GM21360 (cell line): ENCODE results near the gene ZDHHC8.

Experiments
- ATAC-seq: cut with Tn5 transposase; IDR thresholded peaks from one replicate; pipeline ENCODE4 v1.9.1; 2021; ENCODE audit warnings: mild to moderate bottlenecking, moderate library complexity; ENCODE audit not compliant: unreplicated experiment

Gene ZDHHC8

DNA sequence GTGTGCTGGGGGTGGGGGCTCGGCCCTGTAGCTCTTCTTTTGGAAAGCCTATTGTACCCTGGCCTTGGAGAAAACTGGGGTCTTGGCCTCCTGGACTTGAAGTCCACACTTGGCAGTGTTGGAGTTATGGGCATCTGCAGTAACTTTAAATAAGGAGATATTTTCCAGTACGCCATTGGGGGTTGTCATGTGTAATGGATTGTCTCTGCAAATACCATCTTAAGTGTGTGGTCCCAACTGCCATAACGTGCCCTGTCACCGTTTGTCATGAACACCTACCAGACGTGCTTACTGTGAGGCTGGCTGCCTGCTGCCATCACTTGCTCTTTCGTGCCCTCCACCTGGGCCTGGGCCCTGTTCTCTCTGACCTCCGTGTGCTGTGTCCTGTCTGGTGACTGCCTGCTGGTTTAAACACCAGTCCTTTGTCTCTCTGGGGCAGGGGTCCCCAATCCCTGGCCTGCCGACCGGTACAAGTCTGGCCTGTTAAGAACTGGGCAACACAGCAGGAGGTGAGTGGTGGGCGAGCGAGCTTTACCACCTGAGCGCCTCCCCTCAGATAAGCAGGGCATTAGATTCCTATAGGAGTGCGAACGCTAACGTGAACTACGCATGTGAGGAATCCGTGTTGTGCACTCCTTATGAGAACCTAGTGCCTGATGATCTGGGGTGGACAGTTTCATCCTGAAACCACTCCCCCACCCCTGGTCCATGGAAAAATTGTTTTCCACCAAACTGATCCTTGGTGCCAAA lies 3.6 kb upstream of the ZDHHC8 start:
- no peak for ATAC-seq

DNA sequence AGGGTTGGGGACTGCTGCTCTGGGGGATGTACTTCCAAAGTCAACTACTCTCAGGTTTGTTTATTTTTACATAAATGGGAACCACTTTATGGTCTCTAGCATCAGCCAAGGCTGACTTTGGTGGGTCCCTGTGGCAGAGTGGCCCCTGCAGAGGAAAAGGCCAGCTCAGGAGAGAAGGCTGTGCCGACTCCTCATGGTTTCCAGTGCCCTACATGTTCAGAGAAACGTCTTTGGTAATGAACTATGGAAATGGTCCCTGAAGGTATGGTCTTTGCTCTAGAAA lies 3.0 kb upstream of the ZDHHC8 start:
- ATAC-seq, result no peak

DNA sequence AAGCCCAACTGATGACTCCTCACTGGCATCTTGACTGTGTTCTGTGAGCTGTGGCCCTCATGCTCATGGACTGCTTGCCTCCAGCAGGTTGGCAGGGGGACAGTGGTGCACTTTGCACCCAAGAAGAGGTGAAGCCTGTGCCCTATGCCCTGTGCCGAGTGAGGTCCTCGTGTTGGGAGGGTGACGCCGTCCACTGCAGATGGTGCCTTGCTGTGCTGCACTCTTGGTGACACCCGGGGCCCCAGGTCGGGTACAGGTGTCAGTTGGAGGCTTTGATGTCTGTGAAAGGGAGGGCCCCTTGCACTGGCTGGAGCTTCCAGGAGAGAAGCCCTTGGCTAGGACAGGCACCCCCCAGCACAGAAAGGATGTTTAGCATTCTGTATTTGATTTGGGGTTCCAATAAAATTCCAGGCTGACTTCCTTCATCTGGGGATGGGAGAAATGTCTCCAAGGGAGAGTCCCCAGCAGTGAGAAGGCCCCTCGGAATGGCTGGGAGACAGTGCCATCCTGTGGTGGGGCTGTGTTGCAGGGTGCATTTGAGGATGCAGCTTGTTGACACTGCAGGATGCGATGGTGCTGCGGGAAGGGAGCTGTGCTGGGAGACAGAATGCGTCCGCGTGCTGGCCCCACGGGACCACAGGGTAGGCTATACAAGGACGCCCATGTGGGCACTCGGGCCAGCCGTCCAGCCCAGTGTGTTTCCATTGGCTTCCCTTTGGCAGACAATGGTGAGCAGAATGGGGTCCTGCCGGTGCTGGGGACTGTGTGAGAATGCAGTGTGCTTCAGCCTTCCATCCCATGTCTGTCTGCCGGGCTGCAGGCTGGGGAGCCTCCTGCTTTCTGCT lies 2.5 kb upstream of the ZDHHC8 start:
- no peak for ATAC-seq

DNA sequence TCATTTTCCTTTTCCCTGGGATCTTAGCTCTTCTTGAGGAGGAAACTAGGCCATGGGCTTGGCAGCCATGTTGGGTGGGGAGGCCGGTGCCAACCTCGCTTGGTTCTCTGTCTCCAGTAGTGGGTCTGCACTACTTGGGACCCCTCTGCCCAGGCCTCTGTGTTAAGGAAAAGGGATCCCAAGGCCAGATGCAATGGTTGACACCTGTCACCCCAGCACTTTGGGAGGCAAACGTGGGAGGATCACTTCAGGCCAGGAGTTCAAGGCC lies 1.9 kb upstream of the ZDHHC8 start:
- no peak for ATAC-seq

GRCh38 chr22:20130319-20130718 lies 1.3 kb upstream of the ZDHHC8 start:
- ATAC-seq, result no peak

GRCh38 chr22:20130731-20131596 lies 640 bp upstream of the ZDHHC8 start:
- ATAC-seq, result peak; percentile 49

GRCh38 chr22:20131859-20132685 lies 468 bp downstream of the ZDHHC8 start:
- ATAC-seq, result no peak

- ATAC-seq, result no peak
These were observed 1.2 kb downstream of the ZDHHC8 start for GRCh38 chr22:20132686-20133246.

DNA sequence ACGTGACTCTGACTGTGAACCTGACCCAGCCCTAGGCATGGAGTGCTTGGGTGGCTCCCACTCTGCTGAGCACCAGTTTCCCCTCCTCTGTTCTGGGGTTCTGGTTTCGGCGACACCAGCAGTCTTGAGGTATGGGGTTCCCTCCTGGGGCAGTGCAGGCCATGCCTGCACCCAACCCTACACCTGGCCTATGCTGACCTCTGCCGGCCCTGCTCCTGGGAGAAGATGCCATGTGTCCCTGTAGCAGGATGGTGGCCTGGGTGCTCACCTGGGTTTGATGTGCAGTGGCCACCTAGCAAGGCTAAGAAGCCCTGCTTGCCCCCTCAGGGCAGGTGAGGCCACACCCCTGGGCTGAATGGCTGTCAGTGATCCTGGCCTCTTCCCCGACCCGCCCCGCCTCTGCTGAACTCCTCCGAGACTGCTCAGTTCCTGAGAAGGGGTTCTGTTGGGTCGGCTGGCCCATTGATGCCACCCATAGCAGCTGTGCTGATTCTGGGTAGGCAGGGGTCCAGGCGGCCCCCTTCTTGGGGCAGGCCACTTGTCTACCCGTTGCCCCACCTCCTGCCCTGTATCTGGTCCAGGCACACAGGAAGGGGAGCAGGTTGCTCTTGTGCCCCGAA lies 2.4 kb downstream of the ZDHHC8 start:
- no peak for ATAC-seq

- ATAC-seq, result no peak
These were observed 3.7 kb downstream of the ZDHHC8 start for GRCh38 chr22:20135265-20135664.

DNA sequence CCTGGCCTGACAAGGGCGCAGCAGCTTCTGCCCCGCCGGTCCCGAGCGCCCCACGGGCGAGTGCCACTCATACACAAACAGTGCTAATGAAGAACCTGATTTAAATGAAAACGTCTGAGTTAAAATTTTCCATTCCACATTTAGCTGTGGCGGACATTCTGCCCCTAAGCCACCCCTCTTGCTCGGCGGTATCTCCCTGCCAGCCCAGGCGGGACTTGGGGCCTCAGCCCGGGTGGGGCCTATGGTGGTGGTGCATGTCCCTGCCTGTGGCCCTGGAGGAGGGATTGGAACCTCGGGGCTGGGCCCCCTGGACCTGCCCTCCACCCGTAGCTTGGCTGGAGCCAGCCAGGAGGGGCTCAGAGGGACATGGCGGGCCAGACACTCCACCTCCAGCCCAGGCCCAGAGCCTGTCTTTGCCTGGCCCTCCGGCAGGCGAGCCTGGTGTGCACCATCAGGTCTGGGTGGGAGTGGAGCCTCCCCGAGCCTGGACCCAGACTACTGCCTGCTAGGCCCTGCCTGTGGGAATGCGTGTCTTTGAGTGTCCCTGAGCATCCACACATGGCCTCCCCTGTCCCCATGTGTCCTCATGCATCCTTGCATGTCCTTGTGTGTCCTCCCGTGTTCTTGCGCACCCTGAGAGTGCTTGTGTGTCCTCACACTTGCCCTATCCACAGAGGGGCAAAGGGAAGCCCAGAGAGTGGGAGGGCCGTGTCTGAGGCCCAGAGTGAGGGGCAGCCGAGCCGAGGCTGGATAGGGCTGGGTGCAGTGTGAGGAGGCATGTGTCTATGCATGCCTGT lies 4.4 kb downstream of the ZDHHC8 start:
- ATAC-seq, result no peak

GRCh38 chr22:20136603-20136873 lies 4.9 kb downstream of the ZDHHC8 start:
- ATAC-seq, result no peak

DNA sequence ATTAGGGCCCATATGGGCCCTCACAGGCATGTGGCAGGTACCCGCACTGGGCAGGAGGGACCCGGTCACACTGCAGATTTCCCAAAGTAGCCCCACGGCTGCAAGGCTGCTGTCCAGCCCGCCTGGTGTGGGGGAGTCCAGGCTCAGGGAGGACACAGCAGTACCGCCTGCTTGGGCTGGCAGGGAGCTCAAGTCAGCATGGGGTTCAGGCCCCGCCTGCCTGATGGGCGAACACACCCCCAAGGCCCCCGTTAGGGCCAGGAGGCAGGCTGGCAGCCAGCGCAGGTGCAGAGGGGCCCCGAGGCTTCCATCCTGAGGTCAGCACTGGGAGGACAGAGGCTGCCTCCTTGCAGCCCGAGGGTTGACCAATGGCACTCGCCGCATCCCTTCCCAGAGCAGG lies 5.5 kb downstream of the ZDHHC8 start:
- ATAC-seq, result no peak

DNA sequence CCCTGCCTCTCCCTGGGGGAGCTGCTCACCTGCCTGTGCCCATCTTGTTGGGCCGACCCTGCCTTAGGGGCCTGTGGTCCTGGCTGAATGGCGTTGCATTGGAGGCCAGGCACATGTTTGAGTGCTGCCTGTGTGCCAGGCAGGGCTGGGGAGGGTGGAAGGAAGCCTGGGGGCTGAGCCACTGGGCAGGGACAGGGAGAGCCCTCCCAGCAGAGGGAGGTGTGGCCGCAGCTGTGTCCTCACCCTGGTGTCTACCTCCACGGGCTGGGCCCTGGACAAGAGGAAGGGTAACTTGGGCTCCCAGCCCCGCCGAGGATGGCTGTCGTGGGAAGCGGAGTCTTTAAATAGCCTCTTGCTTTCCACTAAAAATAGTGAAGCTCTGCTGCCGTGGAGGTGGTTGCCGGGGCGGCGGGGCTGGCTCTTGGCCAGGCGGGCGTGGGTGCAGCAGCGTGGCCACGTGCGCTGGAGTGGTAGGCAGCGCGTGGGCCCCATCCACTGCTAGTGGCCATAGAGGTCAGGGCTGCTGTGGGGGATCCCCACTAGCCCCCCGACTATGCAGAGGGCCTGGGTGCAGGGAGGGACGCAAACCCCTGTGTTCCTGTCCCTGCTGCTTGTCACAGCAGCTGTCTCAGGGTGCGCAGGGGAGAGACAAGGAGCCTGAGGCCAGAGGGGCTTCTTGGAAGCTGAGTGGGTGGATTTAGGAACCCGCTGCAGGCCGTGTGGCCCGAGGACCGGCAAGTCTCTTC lies 6.2 kb downstream of the ZDHHC8 start:
- ATAC-seq, result no peak

GRCh38 chr22:20138417-20138738 lies 6.8 kb downstream of the ZDHHC8 start:
- ATAC-seq, result no peak

DNA sequence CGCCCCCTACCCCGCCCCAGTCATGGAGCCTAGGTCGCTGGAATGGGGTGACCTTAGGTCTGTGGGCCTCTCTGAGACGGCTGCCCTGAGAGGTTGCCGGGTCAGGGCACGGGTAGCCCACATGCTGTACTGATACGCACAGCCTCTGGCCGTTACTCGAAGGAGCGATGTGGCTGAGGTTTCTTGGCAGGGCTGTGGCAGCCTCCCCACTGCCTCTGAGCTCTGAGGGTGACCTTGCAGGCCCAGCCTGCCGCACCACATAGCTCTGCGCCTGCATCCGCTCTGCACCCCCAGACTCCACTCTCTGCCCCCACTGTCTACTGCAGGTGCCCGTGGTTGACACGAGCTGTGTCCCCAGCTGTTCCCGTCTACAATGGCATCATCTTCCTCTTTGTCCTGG lies 7.3 kb downstream of the ZDHHC8 start:
- no peak for ATAC-seq

GRCh38 chr22:20139391-20140106 lies 7.9 kb downstream of the ZDHHC8 start:
- ATAC-seq, result no peak

- ATAC-seq, result no peak
These were observed 8.5 kb downstream of the ZDHHC8 start for GRCh38 chr22:20140107-20140445.

- ATAC-seq, result no peak
These were observed 8.9 kb downstream of the ZDHHC8 start for GRCh38 chr22:20140521-20140964.
